HTR-8/SVneo (cell line): Measurements from ENCODE around the gene CANX.

ENCODE experiments used
- DNase-seq: peaks from one replicate; pipeline ENCODE4 v3.0.0; 2011; ENCODE audit warnings: low spot score, mixed read lengths; ENCODE audit not compliant: insufficient read length
- FAIRE-seq: peaks from 2 replicates; lab custom pipeline; 2011; peaks lifted over from hg19 to GRCh38; lab: Jason Lieb, UNC

Gene CANX

GRCh38 chr5:179747811-179748210 is 49.0 kb downstream of the CANX start:
- no peak for FAIRE-seq
- DNase-seq = no peak

- DNase-seq (no peak), FAIRE-seq (no peak)
These were observed 51.2 kb downstream of the CANX start for GRCh38 chr5:179749857-179750508.

- FAIRE-seq = no peak
These were observed 55.2 kb downstream of the CANX start for GRCh38 chr5:179753971-179754370.

GRCh38 chr5:179755022-179755421 is 56.3 kb downstream of the CANX start:
- FAIRE-seq (no peak), DNase-seq (no peak)

More at GRCh38 chr5:179753971-179754370, 55.2 kb downstream of the CANX start:
- no peak for DNase-seq

- DNase-seq = no peak
These were observed 60.2 kb downstream of the CANX start for GRCh38 chr5:179758955-179759354.

GRCh38 chr5:179759581-179760551 is 61.1 kb downstream of the CANX start:
- DNase-seq = no peak
- no peak for FAIRE-seq

More at GRCh38 chr5:179758955-179759354, 60.2 kb downstream of the CANX start:
- no peak for FAIRE-seq

GRCh38 chr5:179762079-179762780 is 63.5 kb downstream of the CANX start:
- no peak for DNase-seq
- no peak for FAIRE-seq

- DNase-seq (no peak), FAIRE-seq (no peak)
These were observed 64.0 kb downstream of the CANX start for GRCh38 chr5:179762781-179763176.

GRCh38 chr5:179763215-179763945 is 64.6 kb downstream of the CANX start:
- DNase-seq (peak; percentile 83), FAIRE-seq (no peak)

GRCh38 chr5:179764056-179764455 is 65.3 kb downstream of the CANX start:
- DNase-seq (no peak), FAIRE-seq (no peak)

- FAIRE-seq = no peak
- peak; percentile 47 for DNase-seq
These were observed 66.6 kb downstream of the CANX start for GRCh38 chr5:179765400-179765799.

- no peak for FAIRE-seq
- DNase-seq = no peak
These were observed 67.4 kb downstream of the CANX start for GRCh38 chr5:179766021-179766725.

GRCh38 chr5:179766726-179767455 is 68.1 kb downstream of the CANX start:
- no peak for DNase-seq
- FAIRE-seq = no peak

GRCh38 chr5:179767496-179768100 is 68.8 kb downstream of the CANX start:
- DNase-seq (no peak), FAIRE-seq (no peak)

- no peak for FAIRE-seq
- DNase-seq = no peak
These were observed 69.7 kb downstream of the CANX start for GRCh38 chr5:179768326-179769085.

GRCh38 chr5:179769271-179769670 is 70.5 kb downstream of the CANX start:
- FAIRE-seq (no peak), DNase-seq (no peak)

GRCh38 chr5:179769796-179770195 is 71.0 kb downstream of the CANX start:
- FAIRE-seq (no peak), DNase-seq (no peak)
